Nucleus accumbens (tissue), 56 donors: ENCODE data around the gene CASQ1.
A peak's percentile ranks its signal among the peaks of the same experiment; 100 is the strongest.

Source experiments
- DNase-seq, 56 donors: peaks; one replicate each; lab custom pipeline; 2025; lab: John Stamatoyannopoulos, UW

Gene CASQ1

GRCh38 chr1:160189649-160190625 is at the start of gene CASQ1:
TSS of gene CASQ1 (plus strand) at chr1:160190575. CDS start at chr1:160190752, 177 bp downstream.
- peak in 7 of 56 donors; percentile 12 to 47 (median 28) for DNase-seq

GRCh38 chr1:160143695-160144094 is 46.7 kb upstream of the CASQ1 start:
- peak in 2 of 56 donors; percentile 8 to 16 for DNase-seq

GRCh38 chr1:160144921-160145320 is 45.5 kb upstream of the CASQ1 start:
- peak in 6 of 56 donors; percentile 11 to 42 (median 20) for DNase-seq

GRCh38 chr1:160146107-160146506 is 44.3 kb upstream of the CASQ1 start:
- DNase-seq: no peak

GRCh38 chr1:160148121-160148520 is 42.3 kb upstream of the CASQ1 start:
- no peak for DNase-seq

GRCh38 chr1:160149233-160149632 is 41.1 kb upstream of the CASQ1 start:
- DNase-seq: no peak

- DNase-seq: no peak
These were observed 40.7 kb upstream of the CASQ1 start for GRCh38 chr1:160149716-160150115.

GRCh38 chr1:160151303-160151702 is 39.1 kb upstream of the CASQ1 start, which contains the start of gene ATP1A4:
TSS of gene ATP1A4 (plus strand) at chr1:160151603. CDS start at chr1:160152041, 438 bp downstream.
- DNase-seq: no peak

- DNase-seq: no peak
These were observed 35.6 kb upstream of the CASQ1 start for GRCh38 chr1:160154790-160155189.

GRCh38 chr1:160156361-160156760 is 34.0 kb upstream of the CASQ1 start:
- DNase-seq: no peak

- DNase-seq: no peak
These were observed 33.2 kb upstream of the CASQ1 start for GRCh38 chr1:160157174-160157573.

GRCh38 chr1:160158031-160158430 is 32.3 kb upstream of the CASQ1 start:
- DNase-seq: no peak

- DNase-seq: no peak
These were observed 31.8 kb upstream of the CASQ1 start for GRCh38 chr1:160158534-160158933.

- DNase-seq: no peak
These were observed 30.5 kb upstream of the CASQ1 start for GRCh38 chr1:160159846-160160245.

GRCh38 chr1:160161965-160162705 is 28.2 kb upstream of the CASQ1 start:
- peak in 21 of 56 donors; percentile 4 to 46 (median 20) for DNase-seq

- DNase-seq: no peak
These were observed 27.4 kb upstream of the CASQ1 start for GRCh38 chr1:160162931-160163330.

GRCh38 chr1:160163615-160164014 is 26.8 kb upstream of the CASQ1 start:
- DNase-seq: no peak

- no peak for DNase-seq
These were observed 26.3 kb upstream of the CASQ1 start for GRCh38 chr1:160164121-160164520.

GRCh38 chr1:160166166-160166868 is 24.1 kb upstream of the CASQ1 start:
- DNase-seq: no peak

- no peak for DNase-seq
These were observed 23.3 kb upstream of the CASQ1 start for GRCh38 chr1:160167056-160167455.

- DNase-seq: no peak
These were observed 22.8 kb upstream of the CASQ1 start for GRCh38 chr1:160167580-160167979.
